ENCODE data around the gene CPNE8.

The CPNE8 gene

GRCh38 chr12:38895446-38895845 lies 9.9 kb downstream of the CPNE8 start:
- no peak for DNase-seq (ENCODE audit: low read depth in 2 of 2)

DNA sequence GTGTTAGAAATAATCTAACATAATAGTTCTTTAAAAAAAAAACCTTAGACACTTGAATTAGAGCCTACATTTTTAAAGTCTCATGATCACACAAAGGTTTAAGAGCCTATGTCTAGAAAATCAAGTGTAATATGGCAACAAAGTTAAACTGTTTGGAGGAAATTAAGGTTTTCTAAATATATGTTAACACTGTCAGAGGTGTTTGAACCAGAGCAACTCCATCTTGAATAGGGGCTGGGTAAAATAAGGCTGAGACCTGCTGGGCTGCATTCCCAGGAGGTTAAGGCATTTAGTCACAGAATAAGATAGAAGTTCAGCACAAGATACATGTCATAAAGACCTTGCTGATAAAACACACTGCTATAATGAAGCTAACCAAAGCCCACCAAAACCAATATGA lies 12.4 kb downstream of the CPNE8 start:
- no peak for DNase-seq (ENCODE audit: low read depth in 2 of 2)

DNA sequence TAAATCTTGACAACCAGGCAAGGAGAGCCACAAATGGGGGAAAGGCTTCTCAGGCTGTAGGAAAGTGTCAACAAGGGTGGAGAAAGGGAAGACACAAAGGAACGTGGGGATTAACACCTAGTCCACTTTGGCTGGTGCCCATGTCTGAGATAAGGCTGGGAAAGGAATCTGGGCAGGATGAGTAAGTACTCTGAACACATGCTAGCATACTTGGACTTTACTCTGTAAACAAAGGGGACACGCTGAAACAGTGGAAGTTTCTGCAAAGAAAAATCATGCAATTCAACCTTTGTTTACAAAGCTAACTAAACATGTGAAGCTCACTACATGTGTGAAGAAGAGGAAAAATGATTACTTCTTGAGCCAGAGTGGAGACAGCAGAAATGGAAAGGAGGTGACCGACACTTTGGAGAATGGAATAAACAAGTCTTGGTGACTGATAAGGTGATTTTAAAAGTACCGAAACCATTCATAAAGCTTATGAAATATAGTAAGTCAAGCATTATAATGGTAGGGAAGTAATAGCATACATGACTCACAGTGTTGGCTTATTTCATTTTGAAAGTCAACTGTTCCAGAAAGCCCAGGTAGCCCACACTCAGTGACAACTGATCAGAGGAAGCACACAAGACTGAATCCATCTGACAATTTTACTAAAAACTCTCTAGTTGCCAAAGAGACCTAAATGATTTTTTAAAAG lies 13.2 kb downstream of the CPNE8 start:
- no peak for DNase-seq (ENCODE audit: low read depth in 2 of 2)

- DNase-seq (ENCODE audit: low read depth in 2 of 2), result no peak
Measured at GRCh38 chr12:38890102-38890855, 15.1 kb downstream of the CPNE8 start.

GRCh38 chr12:38889297-38889815 lies 16.0 kb downstream of the CPNE8 start:
- no peak for DNase-seq (ENCODE audit: low read depth in 2 of 2)

DNA sequence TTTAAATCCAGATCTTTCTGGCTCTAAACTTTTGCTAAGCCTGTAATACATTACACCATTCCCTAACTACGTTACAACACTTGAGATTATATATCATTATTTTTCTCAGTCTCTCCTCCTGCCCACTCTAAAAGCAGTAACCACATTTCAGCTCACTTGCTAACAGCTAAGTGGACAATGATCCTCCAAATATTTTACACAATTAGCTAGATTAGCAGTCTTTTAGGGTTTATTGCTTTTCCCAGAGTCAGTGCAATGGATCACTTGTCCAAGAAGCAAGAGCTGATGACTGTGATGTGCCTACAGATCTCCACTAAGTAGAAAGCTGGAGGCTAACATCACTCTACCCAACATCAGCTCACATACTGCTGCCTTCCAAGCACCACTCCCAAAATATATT lies 17.6 kb downstream of the CPNE8 start:
- no peak for DNase-seq (ENCODE audit: low read depth in 2 of 2)

GRCh38 chr12:38886931-38887330 lies 18.5 kb downstream of the CPNE8 start:
- DNase-seq (ENCODE audit: low read depth in 2 of 2), result no peak

DNA sequence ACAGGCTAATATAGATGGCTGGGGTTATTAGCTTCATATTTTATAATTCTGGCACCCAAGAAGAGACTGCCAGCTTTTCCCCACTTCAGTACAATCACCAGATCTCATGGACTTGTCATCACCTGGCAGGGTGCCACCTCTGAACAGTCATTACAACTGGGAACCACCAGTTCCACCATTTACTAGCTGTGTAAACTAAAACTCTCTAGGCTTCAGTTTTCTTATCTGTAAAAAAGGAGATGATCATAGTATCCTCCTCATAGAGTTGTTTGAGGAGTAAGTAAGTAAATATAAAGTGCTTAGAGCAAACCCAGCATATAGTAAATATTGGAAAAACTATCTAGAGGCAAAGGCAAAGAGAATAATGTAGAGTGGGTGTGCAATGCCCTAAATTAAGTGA lies 19.3 kb downstream of the CPNE8 start:
- no peak for DNase-seq (ENCODE audit: low read depth in 2 of 2)

DNA sequence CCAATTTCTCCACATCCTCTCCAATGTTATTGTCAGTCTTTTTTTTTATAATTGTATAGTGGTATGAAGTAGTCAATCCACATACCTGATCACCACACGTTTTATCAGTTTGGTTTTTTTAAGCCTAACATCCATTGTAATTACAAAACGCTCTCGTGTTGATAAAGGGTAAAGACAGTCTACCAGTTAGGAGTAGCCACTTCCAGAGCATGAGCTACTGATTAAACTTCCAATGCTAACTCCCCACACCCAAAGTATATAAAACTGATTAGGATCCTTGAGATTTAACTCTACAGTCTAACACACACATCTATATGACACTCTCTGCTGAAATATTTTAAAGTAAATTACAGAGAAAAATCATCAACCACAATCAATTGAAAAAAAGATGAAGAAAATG lies 20.7 kb downstream of the CPNE8 start:
- DNase-seq (ENCODE audit: low read depth in 2 of 2), result no peak

GRCh38 chr12:38883629-38884134 lies 21.7 kb downstream of the CPNE8 start:
- no peak for DNase-seq (ENCODE audit: low read depth in 2 of 2)

DNA sequence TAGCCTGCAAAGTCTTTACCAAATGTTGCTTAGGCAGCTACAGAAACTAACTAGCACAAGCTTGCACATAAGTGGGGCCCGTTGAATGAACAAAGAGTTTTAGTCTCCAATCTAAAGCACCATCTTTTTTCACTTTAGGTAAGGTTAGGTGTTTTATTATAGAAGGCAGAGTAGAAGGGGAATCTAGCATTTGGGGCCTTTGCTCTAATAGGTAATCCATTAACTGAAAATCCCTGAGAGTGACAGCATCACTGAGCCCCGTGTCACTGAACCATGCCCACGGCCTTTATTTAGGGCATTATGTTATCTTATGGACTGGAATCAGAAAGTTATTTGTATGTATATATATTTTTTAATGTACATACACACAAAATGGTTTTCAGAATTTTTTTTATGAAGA lies 25.1 kb downstream of the CPNE8 start:
- DNase-seq (ENCODE audit: low read depth in 2 of 2), result no peak

GRCh38 chr12:38878986-38879385 lies 26.4 kb downstream of the CPNE8 start:
- no peak for DNase-seq (ENCODE audit: low read depth in 2 of 2)

GRCh38 chr12:38878333-38878705 lies 27.1 kb downstream of the CPNE8 start:
- DNase-seq (ENCODE audit: low read depth in 2 of 2), result no peak

DNA sequence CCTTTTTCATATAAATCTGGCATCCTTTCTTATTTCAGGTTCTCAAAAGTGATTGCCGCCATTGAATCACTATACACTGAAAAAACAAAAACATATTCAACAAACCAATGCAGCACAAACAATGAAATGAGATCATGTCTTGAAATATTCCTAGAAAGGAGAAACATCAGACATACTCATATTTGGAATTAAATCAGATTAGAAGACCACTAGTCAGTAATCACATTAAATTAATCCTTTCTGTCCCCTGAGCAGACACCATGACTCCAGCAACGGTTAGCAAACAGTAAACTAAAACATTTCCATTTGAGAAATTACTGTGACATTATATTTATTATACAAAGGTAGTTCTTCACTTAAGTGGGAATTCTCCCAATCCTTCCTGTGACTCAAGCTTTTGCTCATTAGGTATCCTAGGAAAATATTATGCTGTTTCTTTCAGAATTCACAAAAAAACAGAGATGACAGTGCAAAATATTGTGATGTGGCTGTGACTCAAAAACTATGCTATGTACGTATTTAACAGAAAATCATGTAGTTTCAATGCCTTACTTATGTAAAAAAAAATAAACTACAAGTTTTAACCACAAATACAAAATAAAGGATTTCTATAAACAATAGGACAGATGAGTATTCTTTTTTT lies 29.7 kb downstream of the CPNE8 start:
- DNase-seq (ENCODE audit: low read depth in 2 of 2), result no peak

GRCh38 chr12:38872561-38872960 lies 32.8 kb downstream of the CPNE8 start:
- DNase-seq (ENCODE audit: low read depth in 2 of 2), result no peak

GRCh38 chr12:38872156-38872555 lies 33.2 kb downstream of the CPNE8 start:
- no peak for DNase-seq (ENCODE audit: low read depth in 2 of 2)

- DNase-seq (ENCODE audit: low read depth in 2 of 2), result no peak
Measured at GRCh38 chr12:38869036-38869435, 36.4 kb downstream of the CPNE8 start.

DNA sequence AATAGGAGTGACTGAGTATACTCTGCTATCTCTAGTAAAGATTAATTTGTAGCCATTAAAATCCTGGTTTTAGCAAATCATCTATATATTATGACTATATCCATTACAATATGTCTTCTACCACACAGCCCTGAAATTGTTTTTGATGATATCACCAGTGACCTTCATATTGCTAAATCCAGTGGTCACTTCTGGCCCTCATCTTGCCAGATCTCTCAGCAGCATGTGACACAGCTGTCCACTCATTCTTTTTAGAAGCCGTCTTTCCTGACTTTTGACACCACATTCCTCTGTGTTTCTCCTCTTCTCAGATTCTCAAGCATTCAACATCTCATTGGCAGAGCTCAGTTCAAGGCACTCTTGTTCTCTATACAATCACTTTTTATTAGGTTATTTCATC lies 54.9 kb downstream of the CPNE8 start:
- no peak for DNase-seq (ENCODE audit: low read depth in 2 of 2)

- no peak for DNase-seq (ENCODE audit: low read depth in 2 of 2)
Measured at GRCh38 chr12:38847247-38847646, 58.1 kb downstream of the CPNE8 start.

GRCh38 chr12:38844267-38844666 lies 61.1 kb downstream of the CPNE8 start:
- DNase-seq (ENCODE audit: low read depth in 2 of 2), result no peak

DNA sequence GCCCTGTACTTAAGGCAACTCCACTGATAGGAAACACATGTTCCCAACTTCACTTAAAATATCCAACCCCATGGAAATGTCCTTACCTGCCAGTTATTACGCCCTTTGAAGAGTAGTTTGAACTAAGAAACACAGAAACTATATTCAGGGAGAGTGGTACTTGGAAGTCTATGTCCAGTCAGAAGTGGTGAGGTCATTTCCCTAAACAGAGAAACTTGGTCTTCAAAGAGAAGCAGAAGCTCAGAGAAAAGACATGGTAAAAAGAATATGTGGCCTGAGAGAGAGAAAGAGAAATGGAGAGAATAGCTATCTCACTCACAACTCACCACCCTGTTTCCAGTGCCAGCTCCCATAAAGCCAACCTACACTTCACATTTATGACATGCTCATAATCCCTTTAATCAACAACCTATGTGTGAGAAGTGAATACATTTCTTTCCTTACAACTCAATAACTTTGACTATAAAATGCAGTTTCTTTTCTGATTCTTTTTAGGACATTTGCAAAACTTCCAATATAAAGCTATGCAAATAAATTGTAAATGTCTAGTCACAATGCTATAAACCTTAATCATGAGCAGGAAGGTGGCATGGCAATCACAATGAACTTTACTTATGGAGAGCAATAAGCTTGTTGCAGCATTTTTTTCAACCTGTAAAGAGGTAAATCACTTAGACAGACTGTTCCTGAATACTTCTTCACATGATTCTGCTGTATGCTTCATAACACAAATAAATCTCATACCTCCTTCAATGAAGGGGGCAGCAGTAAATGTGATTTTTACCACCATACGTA lies 67.1 kb downstream of the CPNE8 start:
- no peak for DNase-seq (ENCODE audit: low read depth in 2 of 2)

DNA sequence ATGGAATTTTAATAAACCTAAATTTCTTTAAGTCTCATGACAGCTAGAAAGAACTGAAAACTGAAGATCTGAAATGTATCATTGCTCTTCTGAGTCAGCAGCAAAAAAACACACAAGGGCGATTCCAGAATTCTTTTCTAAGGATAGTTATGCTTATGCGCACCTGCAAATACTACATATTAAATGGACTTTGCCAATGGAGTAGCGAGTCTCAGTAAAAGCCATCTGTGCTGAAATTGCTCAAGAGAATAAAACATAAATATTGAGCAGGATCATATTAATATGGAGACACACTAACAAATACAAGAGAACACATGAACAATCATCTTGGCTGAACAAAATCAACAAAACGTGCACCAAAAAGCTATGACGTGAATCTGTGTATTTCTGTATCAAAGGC lies 73.7 kb downstream of the CPNE8 start:
- DNase-seq (ENCODE audit: low read depth in 2 of 2), result no peak

Data from stimulated activated CD4-positive, alpha-beta T cell treated with anti-CD3 and anti-CD28 coated beads, Interleukin-1b, Interleukin-23, amount 100 ng/mL, for 1 hour (primary cell).